Activated CD4-positive, CD25-positive, alpha-beta regulatory T cell treated with anti-CD3 and anti-CD28 coated beads, Interleukin-2, amount 50 U/mL, for 72 hours (primary cell): ENCODE data around the gene CCDC28B.

Experiments used
- DNase-seq: peaks from one replicate; pipeline ENCODE4 v3.0.0; 2021

CCDC28B gene

DNA sequence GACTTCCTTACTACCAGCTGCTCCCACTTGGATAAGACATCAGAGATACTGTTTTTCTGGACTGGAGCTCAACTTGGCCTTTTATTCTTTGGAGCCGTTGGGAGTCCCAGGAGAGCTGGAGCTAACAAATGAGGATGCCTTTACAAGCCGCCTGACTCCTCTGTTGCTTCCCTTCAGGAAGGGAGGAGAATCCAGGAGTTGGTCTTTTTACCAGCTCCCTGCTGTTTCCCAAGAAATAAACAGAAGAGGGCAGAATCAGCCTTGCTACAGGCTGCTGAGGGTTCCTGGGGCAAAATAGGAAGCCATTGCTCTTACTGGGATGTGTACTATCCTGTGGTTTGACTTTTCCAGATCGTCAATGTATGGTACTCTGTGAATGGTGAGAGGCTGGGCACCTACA, 23.3 kb downstream of the CCDC28B start:
- no peak for DNase-seq

DNA sequence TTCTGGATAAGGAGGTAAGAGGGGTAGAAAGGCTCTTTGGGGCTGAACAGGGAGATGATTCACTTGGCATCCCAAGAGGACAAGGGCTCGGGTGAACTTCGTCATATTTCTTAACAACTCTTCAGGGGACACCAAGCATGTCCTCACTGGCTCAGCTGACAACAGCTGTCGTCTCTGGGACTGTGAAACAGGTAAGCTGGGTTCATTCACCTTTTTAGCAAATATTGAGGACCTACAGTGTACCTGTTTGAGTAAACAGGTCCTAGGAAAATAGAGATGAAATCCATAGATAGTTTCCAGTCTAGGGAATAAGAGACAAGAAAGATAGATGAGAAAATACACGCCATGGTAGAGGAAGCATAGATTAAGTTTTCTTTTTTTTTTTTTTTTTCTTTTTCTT, 23.9 kb downstream of the CCDC28B start:
- DNase-seq = no peak

DNA sequence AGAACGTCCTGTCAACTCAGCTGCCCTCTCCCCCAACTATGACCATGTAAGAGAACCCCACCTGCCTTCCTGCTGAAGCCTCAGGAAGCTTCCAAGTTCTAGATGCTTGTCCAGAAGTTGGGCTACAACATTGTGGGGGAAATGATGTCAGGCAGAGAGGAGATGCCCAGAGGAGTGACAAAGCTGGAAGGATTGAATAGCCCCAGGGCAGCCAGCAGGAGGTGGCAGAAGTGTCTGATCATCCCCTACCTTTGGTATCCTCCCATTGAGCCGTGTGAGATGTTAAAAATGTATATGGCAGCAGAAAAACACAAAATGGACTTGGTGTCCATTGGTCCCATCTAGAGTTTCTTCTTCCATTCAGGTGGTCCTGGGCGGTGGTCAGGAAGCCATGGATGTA, 28.4 kb downstream of the CCDC28B start:
- no peak for DNase-seq

DNA sequence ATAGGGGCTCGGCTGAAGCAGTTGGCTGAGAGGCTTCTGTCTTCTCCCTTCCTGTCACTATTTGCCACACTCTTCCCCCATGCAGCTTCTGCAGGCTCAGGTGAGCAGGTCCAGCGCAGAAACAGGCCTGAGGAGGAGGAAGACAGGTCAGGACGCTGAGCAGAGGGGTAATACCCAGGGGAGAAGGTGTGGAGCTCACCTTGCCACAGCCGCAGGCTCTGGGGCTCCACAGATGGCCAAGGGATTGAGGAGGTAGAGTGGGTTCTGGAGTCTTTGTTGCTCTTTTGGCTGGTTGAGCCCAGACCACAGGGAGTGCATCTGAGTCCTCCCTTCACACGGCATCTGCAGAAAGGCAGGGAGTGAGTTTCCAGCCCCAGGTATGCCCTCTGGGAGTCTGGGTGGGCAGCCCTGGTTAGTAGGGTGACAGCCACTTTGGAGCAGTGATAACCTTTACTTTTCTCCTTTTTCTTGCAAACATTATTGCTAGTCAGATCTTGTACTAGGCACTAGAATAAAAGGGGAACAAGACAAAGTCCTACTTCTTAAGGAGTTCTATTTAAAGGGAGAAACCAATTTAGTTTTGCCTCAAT, 31.5 kb downstream of the CCDC28B start:
- DNase-seq = no peak

DNA sequence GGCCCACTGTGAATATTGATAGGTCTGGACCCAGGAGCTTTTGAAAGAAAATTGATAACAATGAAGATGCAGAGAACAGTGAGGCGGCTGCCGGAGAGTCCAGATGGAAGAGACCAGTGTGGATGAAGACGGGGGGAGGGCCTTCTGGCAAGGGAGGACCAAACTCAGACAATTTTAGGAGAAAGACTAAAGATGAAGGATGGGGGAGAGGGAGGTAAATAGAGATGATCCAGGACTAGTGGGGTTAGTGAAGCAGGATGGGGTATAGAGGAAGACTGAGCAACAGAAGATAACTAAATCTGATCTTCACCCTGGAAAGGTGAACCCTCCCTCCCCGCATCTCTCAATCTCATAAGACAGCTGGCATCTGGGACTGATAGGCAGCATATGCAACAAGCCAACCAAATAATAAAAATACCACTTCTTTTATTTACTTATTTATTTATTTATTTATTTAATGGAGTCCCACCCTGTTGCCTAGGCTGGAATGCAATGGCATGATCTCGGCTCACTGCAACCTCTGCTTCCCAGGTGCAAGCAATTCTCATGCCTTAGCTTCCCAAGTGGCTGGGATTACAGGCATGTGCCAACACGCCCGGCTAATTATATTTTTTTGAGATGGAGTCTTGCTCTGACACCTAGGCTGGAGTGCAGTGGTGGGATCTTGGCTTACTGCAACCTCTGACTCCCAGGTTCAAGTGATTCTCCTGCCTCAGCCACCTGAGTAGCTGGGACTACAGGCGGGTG, 32.3 kb downstream of the CCDC28B start:
- DNase-seq = no peak

DNA sequence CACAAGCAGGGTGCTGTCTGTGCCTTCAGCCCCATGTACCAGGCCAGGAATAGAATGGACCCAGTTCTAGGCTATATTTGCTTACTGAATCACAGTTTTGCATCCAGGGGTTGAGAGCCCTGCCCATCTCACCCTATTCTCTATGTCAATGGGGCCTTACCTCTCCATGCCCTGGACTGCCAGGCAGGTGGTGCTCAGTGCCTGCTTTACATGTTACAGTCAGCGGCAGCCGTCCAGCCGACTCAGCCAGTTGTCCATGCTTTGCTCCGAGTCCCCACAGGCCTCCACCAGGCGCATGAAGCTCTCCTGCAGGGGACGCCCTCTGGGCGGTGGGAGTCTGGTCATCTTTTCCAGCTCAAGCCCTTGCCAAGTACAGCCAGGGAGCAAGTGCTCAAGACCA, 34.4 kb downstream of the CCDC28B start:
- DNase-seq = no peak

DNA sequence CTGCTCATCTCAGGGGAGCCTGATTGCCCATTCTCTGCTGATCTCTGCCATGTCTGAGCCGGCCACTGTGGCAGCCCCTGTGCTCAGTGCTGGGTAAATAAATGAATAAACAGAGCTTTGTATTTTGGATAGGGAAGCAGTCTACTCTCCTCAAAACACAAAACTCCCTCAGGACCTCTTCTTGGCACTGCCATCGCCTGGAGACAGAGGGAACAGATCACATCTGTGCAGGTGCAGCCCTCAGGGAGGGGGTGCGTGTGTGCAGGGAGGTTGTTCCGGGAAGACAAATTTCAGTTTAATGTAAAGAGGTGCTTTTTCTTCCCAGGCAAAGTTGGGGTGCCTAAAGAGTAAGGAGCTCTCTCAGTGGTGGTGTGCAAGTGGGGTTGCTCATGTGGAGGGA, 38.9 kb downstream of the CCDC28B start:
- DNase-seq = no peak

DNA sequence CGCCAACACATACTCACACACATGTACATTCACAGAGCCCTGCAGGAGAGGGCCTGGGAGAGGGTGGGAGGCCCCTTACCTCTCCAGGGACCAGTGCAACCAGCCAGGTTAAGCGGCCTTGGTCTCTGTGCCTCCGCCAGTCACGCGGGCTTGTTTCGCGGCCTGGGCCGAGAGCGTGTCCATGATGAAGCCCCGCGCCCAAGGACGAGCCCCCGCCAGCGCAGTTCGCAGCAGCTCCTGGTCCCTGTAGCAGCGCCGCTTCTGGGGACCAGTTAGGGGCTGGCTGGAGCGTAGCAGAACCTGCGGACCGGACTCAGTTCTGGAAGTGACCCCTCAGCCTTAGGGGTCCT, 39.4 kb downstream of the CCDC28B start:
- no peak for DNase-seq

DNA sequence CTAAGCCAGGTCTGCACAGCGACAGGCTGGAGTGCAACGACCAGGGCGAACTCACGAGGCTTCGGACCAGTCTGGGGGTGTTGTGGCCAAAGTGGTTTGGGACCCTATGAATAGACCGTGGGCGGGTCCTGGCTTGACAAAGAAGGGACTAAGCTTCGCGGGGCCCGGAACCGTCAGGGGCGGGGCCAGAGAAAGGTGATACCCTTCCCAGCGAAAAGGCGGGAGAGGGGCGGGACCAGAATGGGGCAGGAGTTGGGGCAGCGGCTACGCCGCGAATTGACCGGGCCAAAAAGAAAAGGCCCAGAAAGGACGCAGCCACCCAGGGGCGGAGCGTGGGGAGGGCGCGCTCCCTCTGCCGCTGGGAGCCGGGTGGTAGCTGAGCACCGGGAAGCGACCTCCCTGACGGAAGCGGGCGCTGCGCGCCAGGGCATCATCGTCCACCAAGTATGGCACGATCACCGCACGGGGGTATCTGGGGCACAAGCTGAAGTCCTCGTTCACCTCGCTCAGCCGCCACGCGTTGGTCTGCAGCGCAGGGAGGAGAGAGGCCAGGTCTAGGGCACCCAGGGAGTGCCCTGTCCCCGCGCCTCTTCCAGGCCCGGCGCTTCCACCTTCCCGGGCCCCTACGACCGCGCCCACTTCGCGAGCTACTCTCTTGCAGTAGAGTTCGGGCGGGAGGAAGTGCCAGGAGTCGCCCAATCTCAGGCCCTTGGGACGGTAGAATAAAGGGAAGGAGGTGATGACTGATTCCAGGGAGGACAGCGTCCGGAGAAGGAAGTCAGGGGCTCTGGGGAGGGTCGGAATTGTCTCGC, 40.0 kb downstream of the CCDC28B start:
- no peak for DNase-seq

DNA sequence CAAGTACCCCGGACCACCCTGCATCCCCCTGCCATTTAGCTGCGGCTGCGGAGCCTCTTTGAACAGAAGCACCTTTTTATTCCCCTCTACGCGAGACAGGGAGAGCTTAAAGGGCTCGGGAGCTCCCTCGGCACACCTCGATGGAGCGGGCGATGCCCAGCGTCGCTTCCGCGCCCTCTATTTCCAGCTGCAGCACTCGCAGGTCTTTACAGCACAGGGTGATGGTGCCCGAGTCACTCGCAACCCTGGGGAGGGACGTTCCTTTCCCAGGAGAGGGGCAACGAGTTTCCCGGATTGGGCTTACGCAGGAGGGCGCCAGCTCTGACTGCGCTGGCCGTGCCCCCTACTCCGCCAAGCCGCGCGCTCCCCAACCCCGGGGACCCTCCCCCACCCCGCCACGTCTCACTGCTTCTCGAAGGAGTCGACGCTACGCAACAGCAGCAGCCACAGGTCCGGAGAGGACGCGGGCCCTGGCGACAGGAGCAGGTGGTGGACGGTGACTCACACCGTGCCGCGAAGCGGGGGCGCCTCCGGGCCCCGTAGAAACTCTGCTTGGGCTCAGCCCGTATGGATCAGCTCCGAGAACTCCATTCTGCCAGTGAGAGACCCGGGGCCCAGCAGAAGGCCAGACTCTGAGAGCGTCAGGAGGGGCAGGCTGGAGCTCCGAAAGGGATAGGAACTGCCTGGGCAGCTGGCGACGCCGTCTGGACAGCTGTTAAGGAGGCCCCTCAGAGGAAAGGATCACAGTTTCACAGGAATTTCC, 40.8 kb downstream of the CCDC28B start:
- DNase-seq = no peak

DNA sequence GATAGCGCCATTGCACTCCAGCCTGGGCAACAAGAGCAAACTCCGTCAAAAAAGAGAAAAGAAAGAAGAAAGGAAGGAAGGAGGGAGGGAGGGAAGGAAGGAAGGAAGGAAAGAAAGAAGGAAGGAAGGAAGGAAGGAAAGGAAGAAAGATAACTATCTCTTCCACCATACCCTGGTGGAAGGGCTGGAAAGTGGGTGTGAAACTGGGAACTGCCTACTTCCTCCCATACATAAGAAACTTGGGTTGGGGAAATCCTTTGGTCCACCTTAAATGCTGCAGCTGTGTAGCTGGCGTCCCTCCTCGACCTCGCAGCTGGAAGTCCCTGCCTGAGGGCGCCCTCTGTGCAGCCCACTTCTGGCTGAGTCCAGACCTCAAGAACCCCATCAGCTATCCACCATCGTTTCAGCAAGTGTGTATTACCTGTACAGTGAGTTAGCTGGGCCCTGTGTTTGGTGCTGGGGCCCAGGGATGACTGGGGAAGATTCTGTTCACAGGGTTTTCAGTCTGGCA, 42.0 kb downstream of the CCDC28B start:
- DNase-seq = no peak

DNA sequence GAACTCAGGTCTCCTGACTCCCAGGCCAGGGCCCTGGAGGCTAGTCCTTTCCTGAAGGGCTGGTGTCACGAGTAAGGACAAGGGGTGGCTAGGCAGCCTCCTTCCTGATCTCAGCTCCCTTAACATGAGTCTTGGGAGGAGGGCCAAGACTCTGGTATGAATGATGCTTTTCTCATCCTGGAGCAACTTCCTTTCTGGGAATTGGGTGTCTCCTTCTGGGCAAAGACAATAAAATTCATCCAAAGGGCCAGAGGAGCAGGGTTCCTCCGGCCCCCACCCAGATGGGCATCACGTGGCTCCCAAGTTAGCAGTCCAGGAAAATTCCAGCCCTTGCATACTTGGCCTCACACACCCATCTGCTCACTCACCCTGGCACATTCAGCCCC, 46.5 kb downstream of the CCDC28B start, which contains the start of gene FAM167B:
FAM167B (plus strand) TSS at position 335 of the 386 bp plus-strand sequence. CDS start 200 bp downstream, outside the sequence.
- DNase-seq = no peak

DNA sequence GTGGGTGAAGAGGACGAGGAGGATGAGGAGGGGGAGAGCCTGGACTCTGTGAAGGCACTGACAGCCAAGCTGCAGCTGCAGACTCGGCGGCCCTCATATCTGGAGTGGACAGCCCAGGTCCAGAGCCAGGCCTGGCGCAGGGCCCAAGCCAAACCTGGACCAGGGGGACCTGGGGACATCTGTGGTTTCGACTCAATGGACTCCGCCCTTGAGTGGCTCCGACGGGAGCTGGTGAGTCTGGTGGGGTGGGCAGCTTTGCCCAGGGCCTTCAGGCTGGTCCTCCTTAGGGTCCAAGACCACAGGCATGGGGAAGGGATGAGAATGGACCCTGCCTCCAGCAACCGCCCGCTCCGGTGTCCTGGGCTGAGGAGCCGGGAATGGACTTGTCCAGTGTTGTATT, 47.1 kb downstream of the CCDC28B start:
- no peak for DNase-seq

DNA sequence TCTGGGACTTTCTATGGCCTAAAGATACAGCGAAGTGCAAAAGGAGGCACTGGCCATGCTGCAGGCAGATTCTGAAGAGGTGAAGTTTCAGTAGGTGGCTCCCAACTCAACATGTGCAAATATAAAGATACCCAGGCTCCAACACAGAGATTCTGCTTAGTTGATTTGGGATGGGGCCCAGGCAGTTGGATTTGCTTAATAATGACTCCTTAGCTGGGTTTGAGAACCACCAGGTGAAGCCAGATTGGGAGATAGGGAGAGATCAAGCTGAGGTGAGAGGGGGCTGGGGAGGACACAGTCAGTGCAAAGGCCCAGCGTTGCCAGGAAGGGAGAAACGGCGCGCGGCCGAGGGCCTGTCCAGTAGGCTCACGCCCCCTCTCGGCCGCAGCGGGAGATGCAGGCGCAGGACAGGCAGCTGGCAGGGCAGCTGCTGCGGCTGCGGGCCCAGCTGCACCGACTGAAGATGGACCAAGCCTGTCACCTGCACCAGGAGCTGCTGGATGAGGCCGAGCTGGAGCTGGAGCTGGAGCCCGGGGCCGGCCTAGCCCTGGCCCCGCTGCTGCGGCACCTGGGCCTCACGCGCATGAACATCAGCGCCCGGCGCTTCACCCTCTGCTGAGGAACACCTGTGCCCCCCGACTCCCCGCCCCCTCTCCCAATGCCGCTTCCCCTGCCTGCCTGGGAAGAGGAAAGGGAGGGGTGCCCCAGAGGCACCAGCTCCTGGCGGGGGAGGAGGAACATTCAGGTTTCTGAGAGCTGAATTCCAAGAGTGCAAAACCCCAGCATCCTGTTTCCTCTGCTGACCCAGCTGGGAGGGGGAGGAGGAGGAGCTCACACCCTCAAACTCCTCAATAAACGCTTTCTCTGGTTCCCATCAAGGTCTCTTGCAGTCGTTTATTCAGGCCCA, 47.8 kb downstream of the CCDC28B start:
- peak; percentile 91 for DNase-seq

DNA sequence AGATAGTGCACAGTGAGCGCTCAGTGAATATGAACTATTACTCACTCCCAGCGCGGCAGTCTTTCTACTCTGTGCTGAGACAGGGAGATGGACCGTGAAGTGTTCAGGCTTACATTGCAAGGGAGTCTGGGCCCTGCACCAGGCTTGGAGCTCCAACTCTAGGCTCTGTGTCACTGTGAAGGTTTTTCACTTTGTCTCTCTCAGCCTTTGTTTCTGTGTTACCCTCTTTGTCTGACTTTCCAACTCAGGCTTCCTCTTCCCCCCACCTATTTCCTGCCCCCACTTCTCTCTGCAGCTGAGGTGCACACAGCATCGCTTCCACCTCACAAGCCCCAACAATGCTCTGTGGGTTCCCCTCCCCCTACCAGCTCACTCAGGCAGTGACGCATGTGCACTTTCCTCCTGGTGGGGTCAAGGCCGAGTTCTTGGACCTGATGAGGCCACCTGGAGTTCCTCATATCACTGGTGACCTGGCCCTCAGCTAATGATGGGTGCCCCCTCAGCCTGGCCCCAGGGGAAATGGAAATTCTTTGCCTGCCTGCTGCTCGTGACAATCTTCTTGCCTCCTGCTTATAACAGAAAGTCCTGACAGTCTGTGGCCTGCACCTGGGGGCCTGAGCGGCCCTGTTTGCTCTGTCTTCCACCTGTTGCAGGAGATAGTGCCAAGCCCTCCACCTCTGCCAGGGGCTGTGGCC, 49.6 kb downstream of the CCDC28B start:
- peak; percentile 67 for DNase-seq

DNA sequence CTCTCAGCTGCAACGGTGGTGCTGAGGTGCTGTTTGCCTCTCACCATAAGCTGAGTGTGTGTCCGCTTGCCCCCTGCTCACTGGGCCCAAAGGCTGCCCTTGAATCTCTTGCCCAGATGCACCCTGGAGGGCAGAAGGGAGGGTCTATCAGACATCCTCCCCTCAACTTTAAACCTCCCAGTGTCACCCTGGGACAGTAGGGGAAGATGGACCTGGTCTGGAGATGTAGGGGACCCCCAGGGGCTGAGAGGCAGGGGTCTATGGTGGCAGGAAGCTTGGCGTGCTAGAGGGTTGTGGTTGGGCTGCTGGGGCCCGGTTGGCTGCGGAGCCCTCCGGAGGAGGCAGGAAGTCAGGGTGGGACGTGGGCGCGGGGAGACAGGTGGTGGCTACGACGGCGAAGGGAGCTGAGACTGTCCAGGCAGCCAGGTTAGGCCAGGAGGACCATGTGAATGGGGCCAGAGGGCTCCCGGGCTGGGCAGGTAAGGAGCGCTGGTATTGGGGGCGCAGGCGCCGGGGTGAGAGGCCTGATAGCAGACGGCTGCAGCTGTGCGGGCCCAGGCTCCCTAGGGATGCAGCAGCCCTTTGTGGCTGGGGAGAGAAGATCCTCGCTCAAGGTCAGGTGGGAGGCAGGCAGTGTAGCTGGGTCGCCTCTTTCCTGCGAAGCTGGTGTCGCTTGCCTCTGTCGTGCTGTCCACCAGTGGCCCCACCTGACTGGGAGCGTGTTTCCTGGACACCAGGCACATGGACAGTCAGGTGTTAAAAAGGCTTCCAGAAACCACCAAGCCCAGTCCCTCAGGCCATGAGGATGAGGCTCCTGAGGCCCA, 50.7 kb downstream of the CCDC28B start, which contains the start of gene LCK:
LCK (plus strand) TSS at position 373 of the 824 bp plus-strand sequence. CDS start 23,065 bp downstream, outside the sequence.
- DNase-seq = peak; percentile 66
